Thyroid gland (tissue), 4 donors: ENCODE data around the gene GRM8. TPM values are rescaled to one million over a fixed set of nuclear protein-coding genes. Genes with fewer than 3 reads are reported as not detected.

ENCODE experiments used
- DNase-seq, 2 donors: peaks; one replicate each; pipeline ENCODE4 v3.0.0-alpha.2; 2019
- H3K27ac ChIP-seq, 3 donors: fragments of 200-600 bp; sonication (generic); 1 replicate in 2 of 3; 2 replicates in 1 of 3; pipeline ENCODE4 v1.5.1; 2016 to 2019; ENCODE audit warnings: mild to moderate bottlenecking in 1 of 3, moderate library complexity in 1 of 3
- H3K27me3 ChIP-seq: fragments of 200-600 bp; sonication (generic); one replicate; pipeline ENCODE4 v1.5.1; 2019
- H3K36me3 ChIP-seq, 2 donors: fragments of 200-600 bp; sonication (generic); one replicate each; pipeline ENCODE4 v1.5.1; 2016 to 2019
- H3K4me1 ChIP-seq, 2 donors: fragments of 200-600 bp; sonication (generic); one replicate each; pipeline ENCODE4 v1.5.1; 2017 to 2019
- H3K4me3 ChIP-seq, 3 donors: fragments of 200-600 bp; sonication (generic); replicated peaks in 1 of 3; 1 replicate in 2 of 3; 2 replicates in 1 of 3; pipeline ENCODE4 v1.5.1; 2016; ENCODE audit warnings: mild to moderate bottlenecking in 1 of 3
- H3K9me3 ChIP-seq: fragments of 200-600 bp; sonication (generic); one replicate; pipeline ENCODE4 v1.5.1; 2017
- POLR2A ChIP-seq, 2 donors: fragments of 450-650 bp; IDR thresholded peaks; one replicate each; pipeline ENCODE4 v1.6.1; 2017; ENCODE audit warnings: antibody characterized with exemption in 2 of 2, mild to moderate bottlenecking in 2 of 2, moderate library complexity in 1 of 2
- WGBS, 2 donors: methylation state at CpG; one replicate each; pipeline ENCODE4 v1.1.5; 2017; 5-methylcytosine and 5-hydroxymethylcytosine counted together
- intact Hi-C: fragments of 100-400 bp; cut with DNase I; formaldehyde crosslinking; loops from one replicate; pipeline ENCODE4 v1.15.1; 2023
- total RNA-seq, 4 donors: library from RNA; depleted of rRNA; stranded (reverse); fragments of >200 nt; gene quantifications; one replicate each; pipeline ENCODE4 v1.2.3, GENCODE V29; 2016
- TF ChIP-seq, protein P1 (sequence below), 6 experiments: fragments of 200-600 bp in 3 of 6; fragments of 450-650 bp in 3 of 6; sonication (generic) in 3 of 6; IDR thresholded peaks; one replicate each; pipeline ENCODE4 v1.5.1; 2016 to 2019; ENCODE audit warnings: antibody characterized with exemption in 6 of 6, mild to moderate bottlenecking in 2 of 6, inconsistent platforms in 1 of 6, moderate library complexity in 1 of 6

The GRM8 gene
- total RNA-seq, 4 donors from 2014 or later, result 0.54 to 9.5 (median 4.8) TPM

DNA sequence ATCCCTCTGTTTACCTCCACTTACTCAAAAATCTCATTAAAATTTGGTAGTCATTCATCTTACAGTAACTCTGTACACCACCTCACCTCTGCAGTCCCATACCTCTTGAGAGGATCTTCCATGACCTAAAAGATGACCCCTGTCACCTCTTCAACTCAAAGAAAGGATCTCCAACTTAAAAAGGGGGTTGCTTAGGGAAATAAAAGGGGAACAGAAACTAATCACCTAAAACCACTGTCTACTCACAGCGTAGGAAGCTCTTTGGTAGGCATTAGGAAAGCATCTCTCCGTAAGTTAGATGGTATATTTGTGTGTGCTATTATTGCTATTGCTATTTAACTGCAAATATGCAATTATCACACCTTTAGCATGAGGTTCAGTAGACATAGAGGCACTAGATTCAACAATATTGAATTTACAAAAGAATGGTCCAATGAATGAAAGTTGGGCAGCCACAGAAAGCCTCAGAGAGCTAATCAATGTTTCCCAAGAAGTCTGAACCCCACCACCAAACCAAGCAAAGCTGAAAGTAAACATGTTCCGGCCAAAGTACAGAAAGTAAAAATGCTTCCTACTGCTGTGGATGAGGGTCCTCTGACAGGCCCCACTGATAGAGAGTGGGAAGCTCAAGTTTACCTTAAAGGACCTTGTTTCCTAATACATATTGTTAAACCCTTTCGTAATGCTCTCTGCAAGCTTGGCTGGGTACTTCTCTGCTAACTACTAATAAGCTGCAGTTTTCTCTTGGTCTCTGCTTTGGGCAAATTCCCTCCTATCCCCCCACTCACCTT is 105.8 kb downstream of the GRM8 start:
- 88 to 91% methylated on average over 4 of the region's 4 CpGs for WGBS, 2 donors
- Histone ChIP-seq H3K4me1 (no peaks in the 10 kb centered on the region), H3K4me3 (no peak overlapping the region), H3K27ac (no peak overlapping the region), H3K27me3 (no peaks in the 10 kb centered on the region), H3K36me3 (no peaks in the 10 kb centered on the region), H3K9me3 (no peaks in the 10 kb centered on the region)
- TF ChIP-seq POLR2A (IDR thresholded peaks at IDR 0.05), result no peak
- no peak for DNase-seq
- intact Hi-C loops, result no loop called here

DNA sequence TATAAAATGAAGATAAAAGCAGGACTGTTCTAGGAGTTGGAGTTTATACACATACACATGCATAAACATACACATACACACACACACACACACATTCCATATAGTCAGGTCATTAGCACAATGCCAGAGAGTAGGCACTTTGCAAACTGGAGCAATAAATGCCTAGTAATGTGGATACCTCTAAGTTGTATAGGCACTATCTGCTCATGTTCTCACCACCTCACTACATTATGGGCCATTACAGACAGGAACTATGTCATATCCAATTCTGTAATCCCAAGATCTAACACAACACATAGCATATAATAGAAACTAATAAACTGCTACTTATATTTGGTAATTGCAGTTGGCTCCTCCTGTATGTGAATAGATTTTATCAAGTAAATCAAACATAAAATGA is 115.6 kb downstream of the GRM8 start:
- H3K4me3 ChIP-seq, result no peak overlapping the region
- DNase-seq, result no peak
- intact Hi-C loops, result no loop called here
- TF ChIP-seq POLR2A (IDR thresholded peaks at IDR 0.05), result no peak
- TF ChIP-seq, protein P1, sequence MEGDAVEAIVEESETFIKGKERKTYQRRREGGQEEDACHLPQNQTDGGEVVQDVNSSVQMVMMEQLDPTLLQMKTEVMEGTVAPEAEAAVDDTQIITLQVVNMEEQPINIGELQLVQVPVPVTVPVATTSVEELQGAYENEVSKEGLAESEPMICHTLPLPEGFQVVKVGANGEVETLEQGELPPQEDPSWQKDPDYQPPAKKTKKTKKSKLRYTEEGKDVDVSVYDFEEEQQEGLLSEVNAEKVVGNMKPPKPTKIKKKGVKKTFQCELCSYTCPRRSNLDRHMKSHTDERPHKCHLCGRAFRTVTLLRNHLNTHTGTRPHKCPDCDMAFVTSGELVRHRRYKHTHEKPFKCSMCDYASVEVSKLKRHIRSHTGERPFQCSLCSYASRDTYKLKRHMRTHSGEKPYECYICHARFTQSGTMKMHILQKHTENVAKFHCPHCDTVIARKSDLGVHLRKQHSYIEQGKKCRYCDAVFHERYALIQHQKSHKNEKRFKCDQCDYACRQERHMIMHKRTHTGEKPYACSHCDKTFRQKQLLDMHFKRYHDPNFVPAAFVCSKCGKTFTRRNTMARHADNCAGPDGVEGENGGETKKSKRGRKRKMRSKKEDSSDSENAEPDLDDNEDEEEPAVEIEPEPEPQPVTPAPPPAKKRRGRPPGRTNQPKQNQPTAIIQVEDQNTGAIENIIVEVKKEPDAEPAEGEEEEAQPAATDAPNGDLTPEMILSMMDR (IDR thresholded peaks at IDR 0.05), result no peak
- no peaks in the 10 kb centered on the region for H3K27me3 ChIP-seq
- no peak overlapping the region for H3K27ac ChIP-seq
- no peaks in the 10 kb centered on the region for H3K9me3 ChIP-seq
- no peaks in the 10 kb centered on the region for H3K36me3 ChIP-seq
- H3K4me1 ChIP-seq, result no peaks in the 10 kb centered on the region

DNA sequence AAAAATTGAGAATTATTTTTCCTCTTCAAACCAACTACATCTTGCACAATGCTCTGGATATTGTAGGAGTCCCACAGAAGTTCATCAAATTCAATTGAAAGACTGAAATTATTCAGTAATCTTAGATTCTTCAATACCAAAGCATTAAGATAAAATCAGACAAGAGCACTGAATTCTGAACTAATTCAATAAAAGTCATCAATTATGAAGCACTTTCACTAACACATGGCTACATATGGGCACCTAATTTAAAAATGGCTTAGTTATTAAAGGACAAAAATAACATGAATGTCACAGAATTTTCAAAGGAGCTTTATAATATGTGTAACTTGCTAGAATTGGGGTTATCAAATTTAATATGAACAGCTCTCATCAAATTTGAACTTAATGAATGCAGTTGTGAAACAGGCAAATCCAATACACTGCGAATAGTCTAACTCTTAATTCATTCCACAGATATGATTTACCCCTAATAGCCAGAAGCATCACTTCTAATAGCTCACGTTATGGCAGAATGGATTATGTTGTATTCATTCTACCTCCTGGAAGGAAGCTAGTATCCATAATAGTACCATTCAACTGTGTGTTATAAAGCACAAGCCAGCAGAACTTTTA is 116.8 kb downstream of the GRM8 start:
- intact Hi-C loops, result no loop called here
- Histone ChIP-seq H3K27ac (no peak overlapping the region), H3K9me3 (no peaks in the 10 kb centered on the region), H3K4me3 (no peak overlapping the region), H3K36me3 (no peaks in the 10 kb centered on the region), H3K4me1 (no peaks in the 10 kb centered on the region), H3K27me3 (no peaks in the 10 kb centered on the region)
- 83 to 86% methylated on average over 2 of the region's 2 CpGs for WGBS, 2 donors
- TF ChIP-seq, protein P1 (IDR thresholded peaks at IDR 0.05), result no peak
- TF ChIP-seq POLR2A (IDR thresholded peaks at IDR 0.05), result no peak
- no peak for DNase-seq

DNA sequence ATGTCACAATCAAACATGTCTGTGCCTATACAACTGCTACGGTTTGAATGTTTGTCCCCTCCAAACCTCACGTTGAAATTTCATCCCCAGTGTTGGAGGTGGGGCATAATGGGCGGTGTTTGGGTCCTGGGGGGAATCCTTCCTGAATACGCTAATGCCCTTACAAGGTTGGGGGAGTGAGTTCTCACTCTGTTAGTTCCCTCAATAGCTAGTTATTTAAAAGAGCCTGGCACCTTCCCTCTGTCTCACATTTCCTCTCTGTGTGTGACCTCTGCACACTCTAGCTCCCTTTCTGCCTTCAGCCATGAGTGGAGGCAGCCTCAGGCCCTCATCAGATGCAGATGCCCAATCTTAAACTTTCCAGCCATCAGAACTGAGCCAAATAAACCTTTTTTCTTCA is 129.5 kb downstream of the GRM8 start:
- Histone ChIP-seq H3K4me3 (no peak overlapping the region), H3K36me3 (no peaks in the 10 kb centered on the region), H3K27ac (no peak overlapping the region), H3K4me1 (no peaks in the 10 kb centered on the region), H3K27me3 (no peaks in the 10 kb centered on the region), H3K9me3 (no peaks in the 10 kb centered on the region)
- TF ChIP-seq POLR2A (IDR thresholded peaks at IDR 0.05), result no peak
- TF ChIP-seq, protein P1 (IDR thresholded peaks at IDR 0.05), result no peak
- intact Hi-C loops, result no loop called here
- WGBS, 2 donors, result 50 to 61% methylated on average over 4 of the region's 4 CpGs
- DNase-seq, result no peak

DNA sequence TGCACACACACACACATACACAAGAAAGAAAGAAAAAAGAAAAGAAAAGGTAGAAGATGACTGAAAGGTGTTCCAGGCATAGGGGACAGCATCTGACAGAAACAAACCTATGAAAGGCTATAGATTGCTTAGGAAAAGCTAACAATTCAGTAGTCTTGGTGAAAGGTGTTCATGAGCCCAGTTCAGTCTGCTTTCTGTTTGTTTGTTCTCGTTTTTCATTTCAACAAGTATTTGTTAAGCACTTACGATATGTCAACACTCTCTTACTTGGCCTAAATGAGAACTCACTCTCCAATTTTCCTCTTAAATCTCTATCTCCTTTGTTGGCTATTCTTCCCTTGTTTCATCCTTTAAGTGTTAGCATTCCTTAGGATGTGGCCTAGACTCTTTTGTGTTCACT is 133.2 kb downstream of the GRM8 start:
- intact Hi-C loops, result no loop called here
- Histone ChIP-seq H3K27ac (no peak overlapping the region), H3K4me1 (no peaks in the 10 kb centered on the region), H3K4me3 (no peak overlapping the region), H3K36me3 (no peaks in the 10 kb centered on the region), H3K9me3 (no peaks in the 10 kb centered on the region), H3K27me3 (no peaks in the 10 kb centered on the region)
- DNase-seq, result no peak
- TF ChIP-seq, protein P1 (IDR thresholded peaks at IDR 0.05), result no peak
- TF ChIP-seq POLR2A (IDR thresholded peaks at IDR 0.05), result no peak
- 51 to 52% methylated on average over 2 of the region's 2 CpGs for WGBS, 2 donors
